Astrocyte (in vitro differentiated cells and primary cell): ENCODE data around the gene PKDREJ. TPM values are rescaled to one million over a fixed set of nuclear protein-coding genes. Genes with fewer than 3 reads are reported as not detected.

ENCODE experiments used
- DNase-seq: peaks from one replicate; pipeline ENCODE4 v3.0.0-alpha.2; 2010; ENCODE audit warnings: low read depth
- FAIRE-seq: peaks from 2 replicates; lab custom pipeline; 2011; peaks lifted over from hg19 to GRCh38; lab: Jason Lieb, UNC
- H2AFZ ChIP-seq: 2 replicates; pipeline ENCODE4 v1.6.0; 2012; ENCODE audit warnings: low read depth, low read length, inconsistent platforms
- H3K27ac ChIP-seq: 2 replicates; pipeline ENCODE4 v1.5.1; 2011; ENCODE audit warnings: low read depth, low read length, inconsistent platforms
- H3K27me3 ChIP-seq: 2 replicates; pipeline ENCODE4 v1.6.0; 2011; ENCODE audit warnings: low read length, inconsistent platforms; ENCODE audit not compliant: insufficient read depth
- H3K36me3 ChIP-seq: 2 replicates; pipeline ENCODE4 v1.5.1; 2011; ENCODE audit warnings: low read length, inconsistent platforms; ENCODE audit not compliant: insufficient read depth
- H3K4me1 ChIP-seq: 2 replicates; pipeline ENCODE4 v1.5.1; 2011; ENCODE audit warnings: low read length, inconsistent platforms; ENCODE audit not compliant: insufficient read depth
- H3K4me2 ChIP-seq: 2 replicates; pipeline ENCODE4 v1.6.0; 2012; ENCODE audit warnings: low read length, inconsistent platforms
- H3K4me3 ChIP-seq: 2 replicates; pipeline ENCODE4 v1.5.1; 2011; ENCODE audit warnings: low read depth, mild to moderate bottlenecking, low read length, inconsistent platforms; ENCODE audit not compliant: insufficient read depth
- H3K79me2 ChIP-seq: 2 replicates; pipeline ENCODE4 v1.6.0; 2012; ENCODE audit warnings: mild to moderate bottlenecking, low read length, inconsistent platforms; ENCODE audit not compliant: insufficient read depth
- H3K9ac ChIP-seq: 2 replicates; pipeline ENCODE4 v1.6.0; 2012; ENCODE audit warnings: mild to moderate bottlenecking, low read length, inconsistent platforms
- H3K9me3 ChIP-seq: 2 replicates; pipeline ENCODE4 v1.5.1; 2012; ENCODE audit warnings: low read depth, mild to moderate bottlenecking, low read length, inconsistent platforms; ENCODE audit not compliant: insufficient read depth
- H4K20me1 ChIP-seq: 2 replicates; pipeline ENCODE4 v1.6.0; 2012; ENCODE audit warnings: low read length, inconsistent platforms; ENCODE audit not compliant: insufficient read depth
- H3K27ac Mint-ChIP-seq: one replicate; pipeline ENCODE4 v1.8.0; 2021; ENCODE audit warnings: mild to moderate bottlenecking, mixed read lengths; ENCODE audit not compliant: unreplicated experiment
- H3K27me3 Mint-ChIP-seq: one replicate; pipeline ENCODE4 v1.8.0; 2021; ENCODE audit warnings: low read depth, mixed read lengths; ENCODE audit not compliant: unreplicated experiment
- H3K36me3 Mint-ChIP-seq: one replicate; pipeline ENCODE4 v1.8.0; 2021; ENCODE audit warnings: low read depth, mixed read lengths; ENCODE audit not compliant: unreplicated experiment
- H3K4me1 Mint-ChIP-seq: one replicate; pipeline ENCODE4 v1.8.0; 2021; ENCODE audit warnings: low read depth, mixed read lengths; ENCODE audit not compliant: unreplicated experiment
- H3K4me3 Mint-ChIP-seq: one replicate; pipeline ENCODE4 v1.8.0; 2021; ENCODE audit warnings: mild to moderate bottlenecking, moderate library complexity, mixed read lengths; ENCODE audit not compliant: unreplicated experiment
- H3K9me3 Mint-ChIP-seq: one replicate; pipeline ENCODE4 v1.8.0; 2021; ENCODE audit warnings: mild to moderate bottlenecking, mixed read lengths; ENCODE audit not compliant: unreplicated experiment
- CTCF ChIP-seq: IDR thresholded peaks from 2 replicates; pipeline ENCODE4 v1.5.1; 2011; ENCODE audit warnings: low read depth, mild to moderate bottlenecking, inconsistent platforms, low read length, moderate library complexity; ENCODE audit not compliant: insufficient read depth
- EZH2 ChIP-seq: IDR thresholded peaks from 2 replicates; pipeline ENCODE4 v1.6.1; 2012; ENCODE audit warnings: mild to moderate bottlenecking, low read length, inconsistent platforms; ENCODE audit not compliant: insufficient read depth
- total RNA-seq: library from RNA; stranded (reverse); gene quantifications from 2 replicates; pipeline ENCODE4 v1.2.1, GENCODE V29; 2021

PKDREJ gene
- total RNA-seq, 1 donor from 2014 or later: not detected

- DNase-seq: no peak
- Mint-ChIP-seq H3K4me1 (no peaks in the 10 kb centered on the region), H3K9me3 (no peaks in the 10 kb centered on the region), H3K36me3 (peaks cover 2% of the 10 kb centered on the region), H3K4me3 (no peak overlapping the region), H3K27me3 (no peaks in the 10 kb centered on the region), H3K27ac (no peak overlapping the region)
- Histone ChIP-seq H3K79me2 (peaks cover 4% of the 10 kb centered on the region), H3K27ac (no peak overlapping the region), H2AFZ (no peak overlapping the region), H4K20me1 (peaks cover 6% of the 10 kb centered on the region), H3K9me3 (no peaks in the 10 kb centered on the region), H3K36me3 (peaks cover 7% of the 10 kb centered on the region), H3K4me3 (no peak overlapping the region), H3K9ac (no peak overlapping the region), H3K4me1 (peaks cover 9% of the 10 kb centered on the region), H3K27me3 (no peaks in the 10 kb centered on the region), H3K4me2 (no peak overlapping the region)
- no peak for TF ChIP-seq CTCF
- FAIRE-seq: no peak
These were observed 17.0 kb downstream of the PKDREJ start for GRCh38 chr22:46246178-46246577.

DNA sequence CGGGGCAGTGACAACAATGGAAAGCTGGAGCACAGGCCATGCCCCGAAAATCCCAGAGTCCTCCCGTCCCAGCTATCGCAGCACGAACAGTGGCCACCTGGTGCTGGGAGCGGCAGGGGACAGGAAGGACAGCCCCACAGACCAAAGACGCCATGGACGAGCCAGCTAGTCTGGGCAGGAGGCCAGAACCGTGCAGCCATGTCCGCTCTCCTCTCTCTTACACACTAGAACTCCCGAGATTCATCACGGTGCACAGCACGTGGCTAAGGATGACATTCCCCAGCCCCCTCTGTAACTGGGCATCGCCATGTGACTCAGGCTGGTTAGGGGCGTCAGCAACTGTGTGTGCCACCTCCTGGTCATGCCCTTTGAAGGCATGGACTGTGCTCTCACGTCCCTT is 17.6 kb downstream of the PKDREJ start:
- Histone ChIP-seq H3K79me2 (peaks cover 4% of the 10 kb centered on the region), H3K9ac (no peak overlapping the region), H2AFZ (peak overlapping the region; percentile 18), H4K20me1 (peaks cover 6% of the 10 kb centered on the region), H3K27ac (no peak overlapping the region), H3K9me3 (no peaks in the 10 kb centered on the region), H3K4me1 (peaks cover 3% of the 10 kb centered on the region), H3K36me3 (peaks cover 7% of the 10 kb centered on the region), H3K27me3 (no peaks in the 10 kb centered on the region), H3K4me3 (no peak overlapping the region), H3K4me2 (no peak overlapping the region)
- no peaks in the 10 kb centered on the region for H3K9me3 Mint-ChIP-seq
- no peak for DNase-seq
- no peaks in the 10 kb centered on the region for H3K27me3 Mint-ChIP-seq
- H3K4me3 Mint-ChIP-seq: no peak overlapping the region
- H3K27ac Mint-ChIP-seq: no peak overlapping the region
- no peaks in the 10 kb centered on the region for H3K4me1 Mint-ChIP-seq
- peaks cover 2% of the 10 kb centered on the region for H3K36me3 Mint-ChIP-seq
- no peak for FAIRE-seq
- TF ChIP-seq EZH2 (no peak), CTCF (no peak)

- Histone ChIP-seq H3K4me1 (no peaks in the 10 kb centered on the region), H3K4me2 (no peak overlapping the region), H3K27ac (no peak overlapping the region), H3K9ac (no peak overlapping the region), H3K27me3 (no peaks in the 10 kb centered on the region), H4K20me1 (peaks cover 6% of the 10 kb centered on the region), H3K9me3 (no peaks in the 10 kb centered on the region), H2AFZ (no peak overlapping the region), H3K4me3 (no peak overlapping the region), H3K79me2 (peaks cover 4% of the 10 kb centered on the region), H3K36me3 (peaks cover 7% of the 10 kb centered on the region)
- peaks cover under 1% of the 10 kb centered on the region for H3K27me3 Mint-ChIP-seq
- no peaks in the 10 kb centered on the region for H3K4me1 Mint-ChIP-seq
- H3K4me3 Mint-ChIP-seq: no peak overlapping the region
- H3K9me3 Mint-ChIP-seq: no peaks in the 10 kb centered on the region
- TF ChIP-seq CTCF (no peak), EZH2 (no peak)
- peaks cover 3% of the 10 kb centered on the region for H3K36me3 Mint-ChIP-seq
- no peak overlapping the region for H3K27ac Mint-ChIP-seq
- DNase-seq (no peak), FAIRE-seq (no peak)
These were observed 18.4 kb downstream of the PKDREJ start for GRCh38 chr22:46244771-46245170.
